CD4-positive, alpha-beta T cell treated with Interleukin-15 for 4 hours (primary cell): ENCODE results near the gene EEFSEC.

Experiments used
- DNase-seq: peaks from one replicate; pipeline ENCODE4 v3.0.0-alpha.2; 2020; ENCODE audit warnings: low spot score

EEFSEC gene

DNA sequence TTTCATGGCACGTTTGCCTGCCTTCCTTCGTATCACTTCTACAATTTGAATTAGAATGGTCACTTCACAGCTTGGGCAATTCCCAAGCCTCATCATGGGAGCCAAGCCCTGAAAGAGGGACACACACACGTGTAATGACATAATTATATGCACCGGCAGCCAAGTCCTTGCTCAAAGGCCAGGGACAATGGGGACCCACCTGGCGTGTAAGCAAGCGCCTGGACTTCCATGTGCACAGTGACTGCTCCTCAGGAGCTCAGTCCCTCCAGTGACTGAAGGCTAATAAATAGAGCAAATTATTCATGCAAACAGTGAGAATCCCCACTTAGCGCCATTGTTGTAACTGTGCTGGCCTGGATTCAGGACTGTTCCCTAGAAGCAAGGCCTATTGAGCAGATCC, 198.3 kb downstream of the EEFSEC start:
- DNase-seq = no peak

DNA sequence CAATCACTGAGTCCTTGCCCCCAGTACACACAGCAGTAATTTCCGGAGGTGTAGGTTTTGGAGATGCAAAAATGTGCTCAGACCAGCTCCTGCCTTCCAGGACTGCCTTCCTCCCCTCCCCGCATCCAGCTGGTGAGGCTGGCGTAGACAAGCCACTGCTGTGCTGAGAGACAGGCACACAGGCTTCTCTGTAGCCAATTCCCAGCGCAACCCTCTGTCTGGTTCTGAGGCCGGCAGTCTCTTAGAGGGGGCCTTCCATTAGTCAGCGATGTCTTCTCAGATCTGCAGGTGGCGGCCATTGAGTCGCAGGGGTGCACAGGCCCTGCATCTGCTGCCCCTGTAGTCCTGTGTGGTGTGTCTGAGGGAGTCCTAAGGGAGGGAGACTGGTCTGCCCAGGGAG, 199.0 kb downstream of the EEFSEC start:
- no peak for DNase-seq

DNA sequence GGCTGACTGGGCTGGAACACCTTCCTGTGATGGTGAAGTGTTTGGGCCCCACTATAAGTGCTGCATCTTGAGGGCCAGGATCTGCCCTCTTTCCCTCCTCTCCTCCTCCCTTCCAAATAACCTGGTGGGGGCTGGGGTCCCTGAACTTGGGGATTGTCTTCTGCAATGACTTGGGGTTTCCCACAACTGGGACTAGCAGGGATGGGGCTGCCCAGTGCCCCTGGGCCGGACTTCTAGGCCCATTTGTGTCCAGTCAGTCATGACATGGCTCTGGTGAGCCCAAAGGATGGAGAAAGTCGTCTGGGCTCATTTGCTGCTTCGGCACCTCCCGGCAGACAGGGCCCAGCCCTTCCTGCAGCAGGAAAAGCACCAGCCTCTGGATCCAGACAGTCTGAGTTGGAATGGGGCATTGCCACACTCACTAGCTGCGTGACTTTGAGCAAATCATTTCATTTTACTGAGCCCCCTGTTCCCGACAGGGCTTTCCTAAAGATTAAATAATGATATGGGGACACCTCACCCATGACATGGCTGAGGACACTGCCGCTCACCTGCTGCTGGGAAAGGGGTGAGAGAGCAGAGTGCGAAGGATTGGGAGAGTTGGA, 200.2 kb downstream of the EEFSEC start:
- no peak for DNase-seq

DNA sequence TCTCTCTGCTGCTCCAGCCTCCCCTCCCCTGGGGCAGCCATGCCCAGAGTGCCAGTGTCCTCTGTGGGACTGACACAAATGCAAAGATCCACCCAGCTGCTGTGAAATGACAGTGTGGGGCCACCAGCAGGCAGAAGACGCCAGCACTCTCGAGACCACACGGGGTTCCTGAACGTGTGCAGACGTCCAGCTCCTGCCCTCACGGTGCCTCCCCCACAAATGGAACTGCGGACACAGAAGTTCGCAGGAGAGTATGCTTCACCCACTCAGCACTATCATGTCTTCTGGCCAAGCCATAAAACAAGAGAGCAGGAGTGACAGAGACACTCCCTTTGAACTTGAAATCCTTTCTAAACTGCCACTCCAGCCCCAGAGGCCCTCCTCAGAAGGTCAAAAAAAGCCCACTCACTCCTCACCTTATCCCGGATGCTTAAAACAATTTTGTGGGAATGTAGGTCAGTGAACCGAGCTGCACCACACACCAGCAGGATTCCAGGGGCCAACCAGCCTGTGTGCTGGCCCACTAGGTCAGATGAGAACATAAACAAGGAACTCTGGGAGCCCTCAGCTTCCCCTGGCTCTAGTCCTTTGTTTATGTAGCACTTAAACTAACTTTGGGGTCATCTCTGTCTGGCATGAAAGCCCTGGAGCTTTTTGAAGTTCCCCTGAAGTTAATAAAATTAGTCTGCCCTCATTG, 200.9 kb downstream of the EEFSEC start:
- DNase-seq = no peak

DNA sequence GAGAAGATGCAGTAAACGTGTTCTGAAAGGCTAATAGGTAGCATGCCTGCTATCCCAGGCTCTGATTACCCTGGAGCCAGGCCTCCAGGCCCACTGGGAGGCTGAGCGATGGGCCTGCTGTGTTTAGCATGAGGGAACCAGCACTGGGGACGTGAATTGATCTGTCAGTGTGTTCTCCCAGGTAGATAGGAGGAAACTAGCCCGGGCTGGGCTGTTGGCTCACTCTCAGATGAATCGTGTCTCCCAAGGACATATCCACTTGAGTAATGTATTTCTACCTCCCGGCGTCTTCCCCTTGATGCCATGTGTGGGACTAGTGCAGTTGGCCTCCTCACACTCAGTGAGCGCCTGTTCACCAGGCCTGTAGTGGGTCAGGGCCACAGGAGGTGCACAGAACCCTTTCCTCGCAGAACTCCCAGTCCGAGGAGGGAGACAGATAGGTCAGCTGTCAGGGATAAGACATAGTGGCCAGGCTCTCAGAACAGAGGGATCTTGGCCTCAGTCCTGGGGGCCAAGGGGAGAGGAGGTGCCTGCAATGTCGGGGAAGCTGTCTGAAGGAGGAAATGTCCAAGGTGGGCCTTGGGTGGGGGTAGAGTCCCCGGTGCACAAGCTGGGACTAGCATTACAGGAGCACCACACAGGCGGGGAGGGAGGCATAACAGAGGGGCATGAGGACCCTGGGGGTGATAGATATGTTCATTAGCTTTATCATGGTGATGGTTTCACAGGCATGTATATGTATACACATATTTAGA, 201.7 kb downstream of the EEFSEC start:
- no peak for DNase-seq

DNA sequence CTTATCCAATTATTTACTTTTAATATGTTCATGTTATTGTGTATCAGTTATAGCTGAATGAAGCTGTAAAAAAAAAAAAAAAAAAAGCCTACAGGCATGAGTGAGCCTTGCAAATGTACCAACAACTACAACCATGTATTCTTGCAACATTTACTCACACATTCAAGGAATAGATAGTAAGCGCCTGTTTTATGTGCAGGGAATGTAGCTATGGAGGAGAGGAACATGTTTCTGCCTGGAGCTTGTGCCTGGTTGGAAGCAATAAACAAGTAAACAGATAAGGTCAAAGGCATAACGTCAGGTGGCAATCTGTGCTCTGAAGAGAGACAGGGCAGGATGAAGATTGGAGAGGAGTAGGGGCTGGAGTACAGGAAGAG, 202.2 kb downstream of the EEFSEC start:
- DNase-seq = no peak

DNA sequence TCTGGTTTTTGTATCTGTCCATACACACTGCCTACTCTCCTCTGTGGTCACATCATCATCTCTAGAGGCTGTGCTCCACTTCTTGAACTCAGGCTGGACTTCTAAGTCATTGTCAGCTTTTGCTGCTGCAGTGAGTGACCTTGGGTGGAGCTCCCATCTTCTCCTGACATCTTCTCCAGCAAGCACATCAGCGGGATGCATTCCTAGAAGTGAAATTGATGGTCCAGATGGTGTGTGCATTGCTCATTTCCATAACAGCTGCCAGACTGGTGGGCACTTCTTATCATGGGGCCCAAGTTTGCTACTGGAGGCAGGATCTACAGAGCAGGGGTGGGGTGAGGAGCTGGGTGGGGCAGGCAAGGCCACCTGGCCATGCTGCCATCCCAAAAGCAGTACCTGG, 203.5 kb downstream of the EEFSEC start:
- no peak for DNase-seq

DNA sequence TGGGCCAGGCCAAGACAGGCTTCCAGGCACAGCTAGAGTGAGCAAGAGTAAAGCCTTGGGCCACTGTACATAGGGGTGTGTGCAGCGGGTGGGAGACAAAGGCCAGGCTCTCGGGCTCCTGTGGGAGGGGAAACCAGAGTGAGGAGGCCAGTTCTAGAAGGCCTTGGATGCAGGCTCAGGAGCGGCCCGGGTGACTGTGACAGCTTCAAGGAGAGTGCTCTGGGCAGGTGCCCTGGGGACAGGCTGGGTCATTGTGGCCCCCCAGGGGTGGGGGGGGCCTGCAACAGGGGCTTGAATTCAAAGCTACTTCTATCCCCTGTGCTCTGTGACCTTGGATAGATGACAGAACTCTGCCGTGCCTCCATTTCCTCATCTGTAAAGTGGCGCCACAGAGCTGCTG, 204.3 kb downstream of the EEFSEC start:
- DNase-seq = no peak

DNA sequence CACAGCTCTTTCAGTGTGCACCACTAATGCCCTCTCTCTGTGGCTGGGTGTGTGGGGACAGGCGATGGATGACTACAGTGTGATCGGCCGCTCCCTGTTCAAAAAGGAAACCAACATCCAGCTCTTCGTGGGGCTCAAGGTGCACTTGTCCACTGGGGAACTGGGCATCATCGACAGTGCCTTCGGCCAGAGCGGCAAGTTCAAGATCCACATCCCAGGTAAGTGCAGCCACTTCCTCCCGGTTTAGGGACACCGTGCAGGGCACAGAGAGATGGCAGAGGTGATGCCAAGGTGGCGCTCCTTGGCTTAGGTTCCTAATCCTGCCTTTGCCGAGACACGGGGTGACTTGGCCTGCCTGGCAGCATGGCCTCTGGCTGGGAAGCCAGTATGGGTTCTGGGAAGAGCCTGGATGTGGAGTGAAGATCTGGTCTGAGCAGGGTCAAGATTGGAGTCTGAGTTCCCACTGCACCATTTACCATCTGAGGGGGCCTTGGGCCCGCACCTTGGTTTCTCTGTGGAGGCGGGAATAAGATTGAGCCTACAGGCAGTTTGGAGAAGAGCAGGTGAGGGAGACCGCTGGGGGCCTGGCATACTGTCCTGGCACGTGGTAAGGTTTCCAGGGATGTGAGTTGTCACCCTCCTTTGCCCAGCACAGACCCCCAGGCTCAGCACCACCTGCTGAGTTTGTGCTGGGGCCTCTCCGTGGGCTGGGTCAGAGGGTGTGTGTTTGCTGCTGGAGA, 205.0 kb downstream of the EEFSEC start:
- DNase-seq = no peak

DNA sequence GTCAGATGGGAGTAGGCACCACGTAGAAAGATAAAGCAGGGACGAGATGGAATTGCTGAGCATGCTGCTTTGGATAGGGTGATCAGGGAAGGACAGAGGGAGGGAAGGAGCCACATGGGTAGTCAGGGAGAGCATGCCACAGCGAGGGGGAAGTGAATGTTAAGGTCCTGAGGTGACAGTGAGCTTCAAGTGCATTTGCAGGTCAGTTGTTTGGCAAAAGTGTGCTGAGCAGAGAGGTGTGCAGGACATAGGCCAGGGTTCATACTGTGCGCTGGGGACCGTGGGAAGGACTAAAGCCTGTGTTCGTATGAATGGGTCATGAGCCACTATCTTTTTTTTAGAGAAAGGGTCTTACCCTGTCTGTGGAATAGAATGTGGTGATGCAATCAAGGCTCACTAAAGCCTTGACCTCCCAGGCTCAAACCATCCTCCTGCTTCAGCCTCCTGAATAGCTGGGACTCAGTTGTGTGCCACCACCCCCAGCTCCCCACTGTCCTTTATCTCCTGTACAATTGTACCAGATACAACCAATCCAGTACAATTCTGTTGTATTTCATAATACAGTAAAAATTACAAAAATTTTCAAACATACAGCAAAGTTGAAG, 205.9 kb downstream of the EEFSEC start:
- DNase-seq = no peak

DNA sequence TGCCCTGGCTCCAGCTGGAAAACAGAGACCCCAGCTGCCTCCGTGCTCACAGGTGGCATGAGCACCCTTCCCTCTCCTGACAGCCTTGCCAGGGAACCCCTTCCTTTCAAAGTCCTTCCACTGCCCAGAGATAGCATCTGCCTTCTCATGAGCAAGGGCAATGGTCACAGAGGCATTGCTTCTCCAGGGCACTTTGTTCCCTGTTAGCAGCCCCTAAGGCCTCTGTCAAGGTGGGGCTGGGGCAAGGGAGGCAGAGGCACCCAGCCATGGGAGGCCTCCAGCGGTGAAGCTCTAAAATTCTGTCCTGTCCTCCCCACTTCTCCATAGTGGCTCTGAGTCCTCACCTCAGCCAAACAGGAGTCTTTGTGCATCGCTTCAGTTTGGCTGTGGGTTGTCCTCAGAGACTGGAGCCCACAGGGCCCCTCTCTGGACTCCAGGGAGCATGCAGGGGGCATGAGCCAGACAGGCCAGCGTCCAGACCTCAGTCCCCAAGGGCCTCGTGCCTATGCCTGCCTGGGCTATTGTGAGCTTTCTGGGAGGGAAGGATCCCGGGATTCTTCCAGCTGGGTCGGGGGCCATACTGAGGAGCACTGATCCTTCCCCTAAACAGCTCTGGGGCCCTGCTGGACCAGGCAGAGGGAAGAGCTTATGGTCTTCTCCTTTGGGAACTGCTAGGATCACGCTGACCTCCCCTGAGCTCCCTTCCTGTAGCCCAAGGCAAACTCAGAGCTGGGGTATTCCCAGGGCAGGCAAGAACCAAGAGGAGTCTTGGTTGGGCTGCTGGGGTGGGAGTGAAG, 206.8 kb downstream of the EEFSEC start:
- DNase-seq = no peak

DNA sequence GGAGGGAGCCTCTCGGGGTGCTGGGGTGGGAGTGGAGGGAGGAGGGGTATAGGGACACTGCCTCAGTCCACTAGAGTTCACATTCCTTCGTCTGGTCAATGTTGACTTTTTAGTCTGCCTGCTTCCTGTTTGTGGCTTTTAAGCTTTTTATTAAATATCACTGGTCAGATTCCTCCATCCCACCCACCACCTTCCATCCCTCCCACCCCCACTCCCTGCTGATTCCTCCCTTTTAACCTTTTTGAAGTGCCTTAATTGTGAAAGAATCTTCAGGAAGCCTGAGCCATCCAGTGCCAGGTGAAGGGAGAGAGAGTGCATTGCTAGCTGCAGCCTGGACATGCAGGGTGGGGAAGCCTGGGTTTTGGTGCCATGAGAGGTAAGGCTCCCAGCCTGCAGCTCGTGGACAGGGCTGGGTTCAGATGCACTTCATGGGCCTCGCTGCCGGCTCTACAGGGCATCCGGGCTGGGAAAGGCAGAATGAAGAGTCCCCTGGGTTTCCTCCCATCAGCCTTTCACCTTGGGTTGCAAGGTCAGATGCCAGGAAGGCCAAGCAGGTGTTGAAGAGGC, 207.5 kb downstream of the EEFSEC start:
- DNase-seq = no peak

DNA sequence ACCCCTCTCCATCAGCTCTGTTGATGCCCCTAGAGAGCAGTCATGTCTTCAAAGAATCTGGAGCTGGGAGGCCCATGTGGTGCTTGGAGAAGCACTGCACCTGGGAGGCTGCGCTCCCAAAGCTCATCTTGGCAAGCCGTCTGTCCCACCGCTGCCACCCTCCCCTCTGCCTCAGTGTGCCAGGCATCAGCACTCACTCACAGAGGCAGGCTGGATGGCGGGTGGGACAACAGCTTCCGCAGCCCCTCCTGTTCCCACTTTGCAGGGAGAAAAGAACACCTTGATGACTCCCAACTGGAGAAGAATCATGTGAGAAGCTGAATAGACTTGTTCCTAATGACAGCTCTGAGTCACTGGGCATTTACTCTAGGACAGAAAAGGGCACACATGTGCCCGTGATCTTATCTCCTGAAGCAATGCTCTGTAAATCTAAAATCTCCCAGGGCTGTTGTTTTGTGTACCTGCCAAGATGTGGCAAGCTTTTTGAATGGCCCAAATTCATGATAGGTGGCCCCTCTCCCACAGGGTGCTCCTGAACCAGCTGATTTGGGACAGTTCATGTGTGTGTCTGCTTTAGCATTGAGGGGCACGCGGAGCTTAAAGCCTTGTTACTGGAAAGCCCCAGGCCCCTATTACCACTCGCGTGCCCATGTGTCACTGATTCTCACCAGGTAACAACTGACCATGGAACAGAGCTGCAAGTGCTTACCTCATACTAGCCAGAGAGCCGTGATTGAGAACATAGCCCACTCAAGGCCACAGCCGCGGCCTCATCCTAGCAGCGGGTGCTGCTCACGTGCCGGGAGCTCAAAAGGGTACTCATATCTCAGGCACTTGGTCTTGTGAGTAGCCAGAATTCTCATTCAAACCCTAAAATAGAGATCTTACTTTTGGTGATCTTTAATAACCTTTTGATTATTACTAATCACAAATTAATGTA, 209.0 kb downstream of the EEFSEC start:
- no peak for DNase-seq

DNA sequence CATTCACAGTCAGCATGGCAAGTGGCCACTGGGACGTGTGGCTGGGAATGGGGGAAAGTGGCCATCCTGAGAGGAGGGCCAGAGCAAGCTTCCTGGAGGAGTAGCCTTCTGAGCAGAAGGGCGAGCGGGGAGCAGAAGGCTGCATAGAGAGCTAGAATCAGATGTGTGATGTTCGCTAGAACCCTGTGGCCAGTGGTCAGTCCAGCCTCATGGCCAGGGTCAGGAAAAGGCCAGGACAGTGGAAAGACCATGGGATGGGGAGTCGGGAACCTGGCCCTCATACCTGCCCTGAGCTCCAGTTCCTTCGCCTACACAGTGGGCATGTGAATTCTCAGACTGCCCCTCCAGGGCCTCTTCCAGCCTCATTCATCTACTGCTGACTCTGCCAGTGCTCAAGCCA, 211.0 kb downstream of the EEFSEC start:
- DNase-seq = no peak

DNA sequence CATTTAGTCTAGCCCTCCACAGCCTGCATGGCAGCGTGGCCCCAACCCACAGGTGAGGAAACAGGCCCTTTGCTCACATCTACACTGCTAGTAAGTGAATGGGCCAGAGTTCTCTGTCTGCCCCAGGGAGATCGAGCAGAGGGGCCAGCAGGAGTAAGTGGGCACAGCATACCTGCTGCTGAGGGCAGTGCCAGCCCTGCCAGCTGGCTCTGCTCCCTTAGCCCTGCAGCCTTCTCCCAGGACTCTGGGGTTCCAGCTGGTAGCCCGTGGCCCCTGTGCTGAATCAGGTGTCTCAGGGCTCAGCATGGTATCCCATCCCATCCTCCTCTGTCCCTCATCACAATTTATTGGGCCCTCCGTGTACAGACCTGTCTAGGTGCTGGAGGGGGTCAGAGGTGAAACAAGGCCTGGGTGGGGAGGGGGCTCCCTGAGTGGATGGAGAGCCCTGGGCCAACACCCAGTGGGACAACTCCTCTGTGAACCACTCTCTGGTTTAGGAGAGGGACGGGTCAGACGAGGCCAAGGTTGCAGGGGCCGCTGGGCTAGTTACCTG, 211.6 kb downstream of the EEFSEC start:
- DNase-seq = no peak

DNA sequence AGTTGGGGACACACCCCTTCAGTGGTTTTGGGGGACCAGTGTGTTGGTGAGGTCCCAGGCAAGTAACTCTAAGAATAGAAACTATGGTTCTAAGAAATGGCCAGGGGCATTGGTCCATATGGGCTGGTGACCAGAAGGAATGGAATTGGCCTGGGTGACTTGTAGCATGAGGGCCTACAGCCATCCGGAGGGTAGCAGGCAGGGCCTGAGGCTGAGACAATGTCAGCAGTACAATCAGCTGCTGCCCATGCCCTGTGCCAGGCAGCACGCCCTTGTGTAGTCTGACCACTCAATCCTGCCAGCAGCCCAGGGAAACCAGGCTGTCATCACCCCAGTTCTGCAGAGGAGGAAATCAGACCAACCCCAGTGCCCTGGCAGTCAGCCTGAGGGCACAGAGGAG, 212.9 kb downstream of the EEFSEC start:
- DNase-seq = no peak

DNA sequence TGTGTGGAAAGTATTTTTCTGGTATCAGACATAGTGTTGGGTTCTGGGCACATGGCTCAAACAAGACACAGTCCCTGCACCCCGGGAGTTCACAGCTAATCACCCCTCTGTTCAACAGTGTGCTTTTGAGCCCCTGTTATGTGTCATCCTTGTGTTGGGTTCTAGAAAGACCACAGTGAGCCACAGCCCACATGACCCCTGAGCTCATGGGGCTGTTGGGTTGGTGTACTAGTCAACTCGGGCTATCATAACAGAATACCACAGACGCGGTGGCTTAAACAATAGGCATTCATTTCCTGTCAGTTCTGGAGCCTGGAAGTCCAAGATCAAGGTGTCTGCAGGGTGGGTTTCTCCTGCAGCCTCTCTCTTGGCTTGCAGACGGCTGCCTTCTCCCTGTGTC, 213.4 kb downstream of the EEFSEC start:
- no peak for DNase-seq

DNA sequence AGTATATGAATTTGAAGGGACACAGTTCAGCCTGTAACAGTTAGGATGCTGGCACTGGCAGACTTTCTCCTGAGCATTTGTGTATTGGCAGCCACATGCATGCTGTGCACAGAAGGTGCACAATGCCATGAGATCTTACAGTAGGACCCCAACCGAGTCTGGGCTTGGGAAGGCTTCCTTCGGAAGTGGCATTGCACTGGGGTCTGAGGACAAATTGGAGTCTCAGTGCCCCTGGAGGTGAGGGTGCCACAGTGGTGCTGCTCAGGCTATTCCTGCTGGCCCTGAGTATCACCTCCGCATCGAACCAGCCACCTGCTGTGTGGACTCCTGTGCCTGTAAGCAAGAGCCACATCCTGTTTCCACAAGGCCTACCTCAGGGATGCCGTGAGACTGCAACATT, 213.9 kb downstream of the EEFSEC start:
- DNase-seq = no peak

DNA sequence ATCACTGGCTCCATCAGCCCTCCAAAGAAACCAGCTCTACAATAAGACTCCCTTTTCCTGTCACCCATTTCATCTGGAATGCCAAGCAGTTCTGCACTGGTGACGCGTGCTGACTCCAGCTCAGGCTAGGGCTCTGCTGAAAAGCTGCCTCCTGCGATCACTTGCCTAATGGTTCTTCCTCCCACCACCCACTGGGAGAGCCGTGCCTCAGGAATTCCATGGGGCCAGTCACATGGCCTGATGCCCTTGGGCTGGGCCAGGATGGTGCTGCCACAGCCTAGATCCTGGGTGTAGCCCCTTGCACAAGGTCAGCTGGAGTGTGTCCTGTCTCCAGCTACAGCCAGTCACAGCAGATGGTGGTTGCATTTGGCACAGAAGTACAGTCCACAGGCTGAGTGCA, 214.5 kb downstream of the EEFSEC start:
- no peak for DNase-seq

DNA sequence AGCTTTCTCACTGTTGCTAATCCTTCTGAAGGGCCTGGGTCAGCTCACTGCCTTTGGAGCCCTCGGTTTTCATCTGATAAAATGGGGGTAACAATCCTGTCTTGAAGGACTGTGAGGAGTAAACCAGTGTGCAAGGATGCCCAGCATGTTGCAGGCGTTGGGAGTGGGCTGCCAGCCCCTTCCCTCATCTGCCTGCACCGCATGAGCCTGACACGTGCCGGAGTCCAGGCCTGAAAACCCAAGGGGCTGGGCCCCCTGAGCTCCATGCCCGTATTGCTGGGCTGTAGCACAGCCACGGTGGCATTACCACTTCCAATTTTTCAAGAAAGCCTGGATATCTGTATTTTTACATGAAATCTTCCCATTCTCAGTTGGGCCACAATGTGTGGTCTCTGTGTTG, 215.3 kb downstream of the EEFSEC start:
- no peak for DNase-seq
